ENCODE results near the gene MRPL50. TPM values are rescaled to one million over a fixed set of nuclear protein-coding genes. Genes with fewer than 3 reads are reported as not detected.

The MRPL50 gene
- total RNA-seq, 1 experiment from 2014 or later = 19.6 TPM

GRCh38 chr9:101367323-101367722 lies 31.1 kb downstream of the MRPL50 start:
- no peaks in the 10 kb centered on the region for H3K4me1 Mint-ChIP-seq
- no peak overlapping the region for H3K4me3 Mint-ChIP-seq
- H3K9me3 Mint-ChIP-seq = peaks cover 10% of the 10 kb centered on the region
- CTCF ChIA-PET = no interaction called here
- ATAC-seq = no peak
- TF ChIP-seq ETV6 (CRISPR knock-in tag; IDR thresholded peaks at IDR 0.05) (no peak), ZBTB21 (CRISPR knock-in tag; IDR thresholded peaks at IDR 0.05; ENCODE audit: borderline replicate concordance) (no peak), ZNF232 (CRISPR knock-in tag; IDR thresholded peaks at IDR 0.05) (no peak), TEAD4 (CRISPR knock-in tag; IDR thresholded peaks at IDR 0.05) (no peak), JAZF1 (CRISPR knock-in tag; IDR thresholded peaks at IDR 0.05) (no peak), ZNF138 (CRISPR knock-in tag; conservative IDR thresholded peaks at IDR 0.05) (no peak), ELF4 (CRISPR knock-in tag; IDR thresholded peaks at IDR 0.05; ENCODE audit: low read depth) (no peak), MYBL2 (CRISPR knock-in tag; IDR thresholded peaks at IDR 0.05) (no peak)
- TF ChIP-seq, protein P1, sequence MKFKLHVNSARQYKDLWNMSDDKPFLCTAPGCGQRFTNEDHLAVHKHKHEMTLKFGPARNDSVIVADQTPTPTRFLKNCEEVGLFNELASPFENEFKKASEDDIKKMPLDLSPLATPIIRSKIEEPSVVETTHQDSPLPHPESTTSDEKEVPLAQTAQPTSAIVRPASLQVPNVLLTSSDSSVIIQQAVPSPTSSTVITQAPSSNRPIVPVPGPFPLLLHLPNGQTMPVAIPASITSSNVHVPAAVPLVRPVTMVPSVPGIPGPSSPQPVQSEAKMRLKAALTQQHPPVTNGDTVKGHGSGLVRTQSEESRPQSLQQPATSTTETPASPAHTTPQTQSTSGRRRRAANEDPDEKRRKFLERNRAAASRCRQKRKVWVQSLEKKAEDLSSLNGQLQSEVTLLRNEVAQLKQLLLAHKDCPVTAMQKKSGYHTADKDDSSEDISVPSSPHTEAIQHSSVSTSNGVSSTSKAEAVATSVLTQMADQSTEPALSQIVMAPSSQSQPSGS (CRISPR knock-in tag; IDR thresholded peaks at IDR 0.05; ENCODE audit: borderline replicate concordance, low read depth) = no peak
- TF ChIP-seq, protein P2, sequence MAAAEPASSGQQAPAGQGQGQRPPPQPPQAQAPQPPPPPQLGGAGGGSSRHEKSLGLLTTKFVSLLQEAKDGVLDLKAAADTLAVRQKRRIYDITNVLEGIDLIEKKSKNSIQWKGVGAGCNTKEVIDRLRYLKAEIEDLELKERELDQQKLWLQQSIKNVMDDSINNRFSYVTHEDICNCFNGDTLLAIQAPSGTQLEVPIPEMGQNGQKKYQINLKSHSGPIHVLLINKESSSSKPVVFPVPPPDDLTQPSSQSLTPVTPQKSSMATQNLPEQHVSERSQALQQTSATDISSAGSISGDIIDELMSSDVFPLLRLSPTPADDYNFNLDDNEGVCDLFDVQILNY (CRISPR knock-in tag; IDR thresholded peaks at IDR 0.05) = no peak
- TF ChIP-seq, protein P3, sequence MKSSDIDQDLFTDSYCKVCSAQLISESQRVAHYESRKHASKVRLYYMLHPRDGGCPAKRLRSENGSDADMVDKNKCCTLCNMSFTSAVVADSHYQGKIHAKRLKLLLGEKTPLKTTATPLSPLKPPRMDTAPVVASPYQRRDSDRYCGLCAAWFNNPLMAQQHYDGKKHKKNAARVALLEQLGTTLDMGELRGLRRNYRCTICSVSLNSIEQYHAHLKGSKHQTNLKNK (CRISPR knock-in tag; IDR thresholded peaks at IDR 0.05) = no peak
- TF ChIP-seq, protein P4, sequence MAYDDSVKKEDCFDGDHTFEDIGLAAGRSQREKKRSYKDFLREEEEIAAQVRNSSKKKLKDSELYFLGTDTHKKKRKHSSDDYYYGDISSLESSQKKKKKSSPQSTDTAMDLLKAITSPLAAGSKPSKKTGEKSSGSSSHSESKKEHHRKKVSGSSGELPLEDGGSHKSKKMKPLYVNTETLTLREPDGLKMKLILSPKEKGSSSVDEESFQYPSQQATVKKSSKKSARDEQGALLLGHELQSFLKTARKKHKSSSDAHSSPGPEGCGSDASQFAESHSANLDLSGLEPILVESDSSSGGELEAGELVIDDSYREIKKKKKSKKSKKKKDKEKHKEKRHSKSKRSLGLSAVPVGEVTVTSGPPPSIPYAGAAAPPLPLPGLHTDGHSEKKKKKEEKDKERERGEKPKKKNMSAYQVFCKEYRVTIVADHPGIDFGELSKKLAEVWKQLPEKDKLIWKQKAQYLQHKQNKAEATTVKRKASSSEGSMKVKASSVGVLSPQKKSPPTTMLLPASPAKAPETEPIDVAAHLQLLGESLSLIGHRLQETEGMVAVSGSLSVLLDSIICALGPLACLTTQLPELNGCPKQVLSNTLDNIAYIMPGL (CRISPR knock-in tag; IDR thresholded peaks at IDR 0.05) = no peak
- TF ChIP-seq, protein P5, sequence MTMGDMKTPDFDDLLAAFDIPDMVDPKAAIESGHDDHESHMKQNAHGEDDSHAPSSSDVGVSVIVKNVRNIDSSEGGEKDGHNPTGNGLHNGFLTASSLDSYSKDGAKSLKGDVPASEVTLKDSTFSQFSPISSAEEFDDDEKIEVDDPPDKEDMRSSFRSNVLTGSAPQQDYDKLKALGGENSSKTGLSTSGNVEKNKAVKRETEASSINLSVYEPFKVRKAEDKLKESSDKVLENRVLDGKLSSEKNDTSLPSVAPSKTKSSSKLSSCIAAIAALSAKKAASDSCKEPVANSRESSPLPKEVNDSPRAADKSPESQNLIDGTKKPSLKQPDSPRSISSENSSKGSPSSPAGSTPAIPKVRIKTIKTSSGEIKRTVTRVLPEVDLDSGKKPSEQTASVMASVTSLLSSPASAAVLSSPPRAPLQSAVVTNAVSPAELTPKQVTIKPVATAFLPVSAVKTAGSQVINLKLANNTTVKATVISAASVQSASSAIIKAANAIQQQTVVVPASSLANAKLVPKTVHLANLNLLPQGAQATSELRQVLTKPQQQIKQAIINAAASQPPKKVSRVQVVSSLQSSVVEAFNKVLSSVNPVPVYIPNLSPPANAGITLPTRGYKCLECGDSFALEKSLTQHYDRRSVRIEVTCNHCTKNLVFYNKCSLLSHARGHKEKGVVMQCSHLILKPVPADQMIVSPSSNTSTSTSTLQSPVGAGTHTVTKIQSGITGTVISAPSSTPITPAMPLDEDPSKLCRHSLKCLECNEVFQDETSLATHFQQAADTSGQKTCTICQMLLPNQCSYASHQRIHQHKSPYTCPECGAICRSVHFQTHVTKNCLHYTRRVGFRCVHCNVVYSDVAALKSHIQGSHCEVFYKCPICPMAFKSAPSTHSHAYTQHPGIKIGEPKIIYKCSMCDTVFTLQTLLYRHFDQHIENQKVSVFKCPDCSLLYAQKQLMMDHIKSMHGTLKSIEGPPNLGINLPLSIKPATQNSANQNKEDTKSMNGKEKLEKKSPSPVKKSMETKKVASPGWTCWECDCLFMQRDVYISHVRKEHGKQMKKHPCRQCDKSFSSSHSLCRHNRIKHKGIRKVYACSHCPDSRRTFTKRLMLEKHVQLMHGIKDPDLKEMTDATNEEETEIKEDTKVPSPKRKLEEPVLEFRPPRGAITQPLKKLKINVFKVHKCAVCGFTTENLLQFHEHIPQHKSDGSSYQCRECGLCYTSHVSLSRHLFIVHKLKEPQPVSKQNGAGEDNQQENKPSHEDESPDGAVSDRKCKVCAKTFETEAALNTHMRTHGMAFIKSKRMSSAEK (CRISPR knock-in tag; IDR thresholded peaks at IDR 0.05; ENCODE audit: borderline replicate concordance) = no peak
- no peak for DNase-seq (ENCODE audit: low spot score)
- POLR2A ChIA-PET = no interaction called here
- H3K36me3 Mint-ChIP-seq = no peaks in the 10 kb centered on the region
- H3K27ac Mint-ChIP-seq = no peak overlapping the region
- no peaks in the 10 kb centered on the region for H3K27me3 Mint-ChIP-seq (ENCODE audit: low read depth)

DNA sequence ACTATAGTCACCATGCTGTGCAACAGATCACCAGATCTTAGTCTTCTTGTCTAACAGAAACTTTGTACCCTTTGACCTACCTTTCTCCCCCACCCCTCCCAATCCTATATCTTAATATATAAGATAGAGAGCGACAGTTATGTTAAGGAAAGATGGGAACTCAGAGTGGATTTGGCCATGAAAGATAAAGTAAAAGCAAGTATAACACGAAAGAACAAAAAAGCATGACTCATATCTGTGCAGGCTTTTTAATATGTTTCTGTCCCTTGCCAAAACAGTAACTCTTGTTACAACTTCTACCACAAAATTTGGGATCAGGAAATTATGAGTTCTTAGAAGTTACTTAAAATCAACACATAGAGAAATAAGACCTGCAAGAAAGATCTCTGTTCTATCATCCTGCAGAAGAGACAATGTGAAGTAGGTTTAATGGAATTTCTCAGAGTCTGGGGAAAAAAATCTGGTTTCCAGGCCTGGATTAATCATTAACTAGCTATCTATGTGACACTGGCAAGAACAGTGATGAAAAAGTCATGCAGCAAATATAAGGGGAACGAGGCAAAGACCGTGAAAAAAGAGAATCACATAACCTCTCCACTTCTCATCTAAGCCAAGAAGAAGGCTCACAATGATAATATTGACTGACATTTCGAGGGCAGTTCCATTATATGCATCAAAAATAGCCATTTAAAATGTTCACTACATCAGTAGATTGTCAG lies 32.2 kb downstream of the MRPL50 start:
- Mint-ChIP-seq H3K27me3 (ENCODE audit: low read depth) (no peaks in the 10 kb centered on the region), H3K4me1 (no peaks in the 10 kb centered on the region)
- DNase-seq (ENCODE audit: low spot score) = no peak

More for the DNA sequence above, 32.2 kb downstream of the MRPL50 start:
- TF ChIP-seq FOXP1 (CRISPR knock-in tag; IDR thresholded peaks at IDR 0.05; ENCODE audit: borderline replicate concordance) (no peak), GABPB1 (CRISPR knock-in tag; IDR thresholded peaks at IDR 0.05) (no peak), ZNF396 (CRISPR knock-in tag; IDR thresholded peaks at IDR 0.05; ENCODE audit: borderline replicate concordance) (no peak), OVOL2 (CRISPR knock-in tag; IDR thresholded peaks at IDR 0.05; ENCODE audit: borderline replicate concordance) (no peak)
- TF ChIP-seq, protein P6, sequence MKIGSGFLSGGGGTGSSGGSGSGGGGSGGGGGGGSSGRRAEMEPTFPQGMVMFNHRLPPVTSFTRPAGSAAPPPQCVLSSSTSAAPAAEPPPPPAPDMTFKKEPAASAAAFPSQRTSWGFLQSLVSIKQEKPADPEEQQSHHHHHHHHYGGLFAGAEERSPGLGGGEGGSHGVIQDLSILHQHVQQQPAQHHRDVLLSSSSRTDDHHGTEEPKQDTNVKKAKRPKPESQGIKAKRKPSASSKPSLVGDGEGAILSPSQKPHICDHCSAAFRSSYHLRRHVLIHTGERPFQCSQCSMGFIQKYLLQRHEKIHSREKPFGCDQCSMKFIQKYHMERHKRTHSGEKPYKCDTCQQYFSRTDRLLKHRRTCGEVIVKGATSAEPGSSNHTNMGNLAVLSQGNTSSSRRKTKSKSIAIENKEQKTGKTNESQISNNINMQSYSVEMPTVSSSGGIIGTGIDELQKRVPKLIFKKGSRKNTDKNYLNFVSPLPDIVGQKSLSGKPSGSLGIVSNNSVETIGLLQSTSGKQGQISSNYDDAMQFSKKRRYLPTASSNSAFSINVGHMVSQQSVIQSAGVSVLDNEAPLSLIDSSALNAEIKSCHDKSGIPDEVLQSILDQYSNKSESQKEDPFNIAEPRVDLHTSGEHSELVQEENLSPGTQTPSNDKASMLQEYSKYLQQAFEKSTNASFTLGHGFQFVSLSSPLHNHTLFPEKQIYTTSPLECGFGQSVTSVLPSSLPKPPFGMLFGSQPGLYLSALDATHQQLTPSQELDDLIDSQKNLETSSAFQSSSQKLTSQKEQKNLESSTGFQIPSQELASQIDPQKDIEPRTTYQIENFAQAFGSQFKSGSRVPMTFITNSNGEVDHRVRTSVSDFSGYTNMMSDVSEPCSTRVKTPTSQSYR (CRISPR knock-in tag; IDR thresholded peaks at IDR 0.05) = no peak
- Mint-ChIP-seq H3K4me3 (no peak overlapping the region), H3K9me3 (peaks cover 2% of the 10 kb centered on the region), H3K27ac (no peak overlapping the region), H3K36me3 (no peaks in the 10 kb centered on the region)
- POLR2A ChIA-PET = interaction anchor here (0.6 kb wide), 1 partner anchor 141 kb away, joined by 4 read pairs; no protein-coding TSS in a partner anchor
- ATAC-seq = no peak
- CTCF ChIA-PET = interaction anchor here (0.6 to 0.7 kb wide), 2 partner anchors 806 to 1229 kb away, joined by 3 read pairs; no protein-coding TSS in a partner anchor
